Amniotic epithelial cell (primary cell): ENCODE measurements around the gene HLA-DMB.

Experiments
- DNase-seq: peaks from one replicate; pipeline ENCODE4 v3.0.0-alpha.2; 2010; ENCODE audit warnings: low read depth

HLA-DMB gene

DNA sequence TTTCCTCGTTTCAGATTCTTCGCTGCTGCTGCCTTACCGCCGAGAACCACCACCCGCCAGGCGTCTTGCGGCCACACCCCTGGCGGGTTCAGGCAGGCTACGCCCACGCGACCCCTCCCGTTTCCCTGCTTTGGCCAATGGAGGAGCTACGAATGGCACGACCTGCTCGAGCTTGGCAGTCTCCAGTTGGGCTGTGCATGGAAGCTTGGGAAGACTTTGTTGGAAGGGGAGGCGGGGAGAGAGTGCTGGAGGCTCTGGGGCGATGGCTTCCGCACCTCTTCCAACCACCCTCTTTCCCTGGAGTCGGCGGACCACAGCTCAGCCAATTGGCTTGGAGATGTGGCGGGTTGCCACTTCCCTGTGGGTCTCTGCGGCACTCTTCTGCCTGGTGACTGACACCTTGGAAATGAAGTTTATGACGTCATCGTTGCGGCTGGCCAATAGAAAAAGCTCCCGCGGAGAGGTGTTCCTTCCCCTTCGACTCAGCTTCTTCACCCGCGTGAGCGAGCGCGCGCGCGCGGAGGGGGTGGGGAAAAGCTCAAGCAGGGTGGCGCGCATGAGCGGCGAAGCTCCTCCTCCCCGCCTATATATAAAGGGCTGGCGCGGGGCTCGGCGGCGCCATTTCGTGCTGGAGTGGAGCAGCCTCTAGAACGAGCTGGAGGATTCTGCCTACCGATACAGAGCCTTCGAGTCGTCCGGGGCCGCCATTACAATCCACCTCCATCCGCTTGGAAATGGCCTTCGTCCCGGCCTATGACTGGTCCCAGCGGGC is 30.9 kb upstream of the HLA-DMB start:
- DNase-seq: peak; percentile 100

DNA sequence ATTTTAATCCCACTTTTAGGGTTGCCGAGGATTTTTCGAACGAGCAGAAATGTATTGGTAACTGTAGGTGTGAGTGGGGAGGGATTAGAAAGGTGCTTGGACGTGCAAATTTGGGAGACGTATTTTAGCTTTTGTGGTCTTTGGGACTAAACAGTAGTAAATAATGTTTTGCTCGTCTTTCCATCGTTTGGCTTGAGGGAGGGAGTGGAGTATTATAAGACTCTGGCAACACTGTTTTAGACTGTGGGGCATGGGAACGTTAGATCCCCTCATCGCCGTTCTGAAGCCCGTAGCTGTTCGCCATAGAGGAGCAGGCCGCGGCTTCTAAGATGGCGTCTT is 30.4 kb upstream of the HLA-DMB start:
- DNase-seq: no peak

DNA sequence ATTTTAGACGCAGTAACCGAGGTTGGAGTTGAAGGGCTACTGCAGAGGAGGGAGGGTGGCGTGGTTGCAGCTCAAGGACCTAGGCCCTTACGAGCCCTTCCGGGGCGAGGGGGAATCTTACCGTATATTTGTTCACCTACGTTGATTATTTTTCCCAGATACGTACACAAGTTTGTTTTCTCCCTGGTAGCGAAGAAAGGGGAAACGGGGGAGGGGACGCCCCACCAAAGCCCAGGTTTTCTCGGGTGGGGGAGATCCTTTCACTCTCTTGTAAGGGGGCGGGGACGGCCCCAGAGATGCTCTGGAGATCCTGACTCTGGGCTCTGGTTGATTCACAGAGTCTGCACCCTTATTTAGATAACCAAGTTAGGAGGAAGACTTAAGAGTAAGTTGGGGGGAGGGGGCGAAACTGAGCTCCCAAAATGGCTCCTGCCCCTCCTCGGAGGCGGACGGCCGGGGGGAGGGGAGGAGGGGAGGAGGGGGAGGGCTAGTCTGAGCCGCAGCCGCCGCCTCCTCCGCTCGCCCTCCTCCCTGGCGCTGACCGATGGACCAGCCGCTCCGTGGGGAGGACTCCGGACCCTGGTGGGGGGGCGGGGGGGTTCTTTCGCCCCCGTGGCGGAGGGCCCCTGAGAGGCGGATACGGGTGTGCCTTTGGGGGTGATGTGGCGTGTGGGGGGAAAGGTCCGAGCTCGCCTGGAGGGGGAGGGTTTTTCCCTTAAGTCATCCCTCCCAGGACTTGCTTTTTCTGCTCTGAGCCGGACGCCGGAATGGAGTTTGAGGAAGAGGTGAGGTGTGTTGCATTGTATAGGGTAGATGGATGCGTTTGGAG is 29.8 kb upstream of the HLA-DMB start:
- DNase-seq: peak; percentile 90

DNA sequence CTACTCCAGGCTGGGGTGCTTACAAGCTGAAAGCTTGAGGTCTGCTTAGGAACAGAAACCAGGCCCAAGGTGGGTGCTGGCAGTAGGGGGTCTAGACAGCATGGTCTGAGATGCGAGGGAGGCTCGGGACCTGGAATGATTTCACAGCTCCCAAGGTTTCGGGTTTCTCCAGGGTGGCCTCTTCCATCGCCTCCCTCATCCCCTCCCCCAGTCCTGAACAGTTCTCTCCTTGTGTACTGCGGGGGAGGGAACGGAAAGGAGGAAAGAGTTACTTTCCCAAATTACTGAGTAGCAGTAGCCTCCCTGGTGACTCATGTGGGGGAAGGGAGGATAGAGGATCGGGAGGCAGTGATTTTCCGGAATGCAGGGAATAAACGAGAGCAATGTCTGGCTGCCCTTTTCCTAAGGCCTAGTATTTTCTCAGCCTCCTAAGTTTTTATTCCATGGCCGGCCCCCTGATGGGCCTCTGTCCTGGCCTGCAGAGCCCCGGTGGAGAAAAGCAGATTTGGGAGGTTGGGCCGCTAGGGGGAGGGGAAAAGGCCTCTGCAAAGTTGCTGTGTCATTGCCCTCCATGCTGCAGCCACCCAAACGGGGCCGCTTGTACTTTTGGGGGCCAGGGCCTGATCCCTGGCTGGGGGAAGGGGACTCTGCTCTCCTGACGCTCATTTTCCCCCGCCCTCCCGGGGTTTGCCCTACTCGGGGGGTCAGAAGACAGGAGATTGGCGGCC is 29.0 kb upstream of the HLA-DMB start:
- peak; percentile 96 for DNase-seq

DNA sequence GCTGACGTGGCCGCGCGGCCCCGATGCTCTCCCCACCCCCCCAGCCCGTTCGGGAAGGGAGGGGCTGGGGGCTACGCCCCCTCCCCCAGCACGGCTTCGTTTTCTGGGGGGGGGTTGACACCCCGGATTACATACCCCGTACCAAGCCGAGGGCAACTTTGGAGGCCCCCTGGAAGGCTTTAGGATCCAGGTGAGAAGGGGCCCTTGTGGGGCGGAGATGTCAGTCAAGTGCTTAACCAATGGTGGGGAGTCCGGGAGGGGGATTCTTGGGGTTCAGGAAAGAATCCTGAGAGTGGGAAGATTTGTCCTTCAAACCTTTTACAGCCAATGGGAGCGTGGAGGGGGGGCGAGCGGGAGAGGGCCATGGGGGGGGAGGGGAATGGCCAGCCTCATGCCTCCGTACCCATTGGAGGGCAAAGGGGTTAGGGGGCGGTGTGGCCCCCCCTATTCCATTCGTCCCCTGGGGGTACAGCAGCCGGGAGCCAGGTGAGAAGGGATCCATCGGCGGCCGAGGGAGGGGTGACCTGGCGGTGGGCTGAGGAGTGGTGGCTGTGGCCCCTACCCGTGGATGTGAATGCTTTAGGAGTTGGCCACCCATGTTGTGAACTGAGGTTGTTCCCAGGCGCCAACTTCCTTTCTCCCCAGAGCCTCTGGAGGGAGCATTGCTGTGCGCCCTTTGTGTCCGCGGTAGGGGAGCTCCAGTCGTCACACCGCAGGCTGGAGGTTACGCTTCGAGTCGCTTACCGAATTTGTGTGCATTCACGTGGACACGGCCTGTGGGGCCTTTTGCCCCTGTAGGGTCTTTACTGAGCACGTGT is 28.2 kb upstream of the HLA-DMB start:
- peak; percentile 92 for DNase-seq

DNA sequence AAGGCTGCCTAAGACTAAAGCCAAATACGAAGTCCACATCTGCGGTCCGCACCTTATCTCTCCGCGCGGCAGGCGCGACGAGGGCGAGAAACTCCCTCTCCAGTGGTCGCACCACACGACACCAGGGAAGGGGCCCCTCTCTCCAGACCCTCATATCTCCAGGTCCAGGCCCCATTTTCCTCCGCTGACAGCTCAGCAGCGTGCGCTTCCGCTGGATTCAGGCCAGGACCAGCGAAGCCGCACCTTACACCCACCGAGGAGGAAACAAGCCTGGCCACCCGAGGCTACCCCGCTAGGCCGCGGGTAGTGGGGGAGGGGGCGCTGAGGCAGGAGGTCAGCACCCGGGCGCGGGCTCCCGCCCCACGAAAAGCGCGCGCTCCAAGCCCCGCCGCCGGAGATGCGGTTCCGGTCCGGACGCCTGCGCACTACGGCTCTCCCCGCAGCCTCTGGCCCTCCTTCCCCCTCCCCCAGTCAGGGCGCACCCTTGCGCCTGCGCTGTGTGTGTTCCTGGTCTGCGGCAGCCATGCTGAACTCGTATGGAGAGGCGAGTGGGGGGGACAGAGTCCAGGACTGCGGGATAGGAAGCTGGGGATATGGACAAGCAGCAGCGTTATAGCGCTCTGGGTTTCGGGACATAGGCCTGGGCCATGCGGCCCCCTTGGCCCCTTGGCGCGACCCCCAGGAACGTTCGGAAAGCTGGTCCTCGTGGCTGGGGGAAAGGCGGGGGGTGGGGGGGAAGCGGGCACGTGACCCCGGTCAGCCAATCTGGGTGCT is 27.5 kb upstream of the HLA-DMB start, which contains the start of gene BRD2:
TSS of gene BRD2 (plus strand) at position 502 of the 774 bp plus-strand sequence. CDS start 4,305 bp downstream, outside the sequence.
- peak; percentile 93 for DNase-seq

DNA sequence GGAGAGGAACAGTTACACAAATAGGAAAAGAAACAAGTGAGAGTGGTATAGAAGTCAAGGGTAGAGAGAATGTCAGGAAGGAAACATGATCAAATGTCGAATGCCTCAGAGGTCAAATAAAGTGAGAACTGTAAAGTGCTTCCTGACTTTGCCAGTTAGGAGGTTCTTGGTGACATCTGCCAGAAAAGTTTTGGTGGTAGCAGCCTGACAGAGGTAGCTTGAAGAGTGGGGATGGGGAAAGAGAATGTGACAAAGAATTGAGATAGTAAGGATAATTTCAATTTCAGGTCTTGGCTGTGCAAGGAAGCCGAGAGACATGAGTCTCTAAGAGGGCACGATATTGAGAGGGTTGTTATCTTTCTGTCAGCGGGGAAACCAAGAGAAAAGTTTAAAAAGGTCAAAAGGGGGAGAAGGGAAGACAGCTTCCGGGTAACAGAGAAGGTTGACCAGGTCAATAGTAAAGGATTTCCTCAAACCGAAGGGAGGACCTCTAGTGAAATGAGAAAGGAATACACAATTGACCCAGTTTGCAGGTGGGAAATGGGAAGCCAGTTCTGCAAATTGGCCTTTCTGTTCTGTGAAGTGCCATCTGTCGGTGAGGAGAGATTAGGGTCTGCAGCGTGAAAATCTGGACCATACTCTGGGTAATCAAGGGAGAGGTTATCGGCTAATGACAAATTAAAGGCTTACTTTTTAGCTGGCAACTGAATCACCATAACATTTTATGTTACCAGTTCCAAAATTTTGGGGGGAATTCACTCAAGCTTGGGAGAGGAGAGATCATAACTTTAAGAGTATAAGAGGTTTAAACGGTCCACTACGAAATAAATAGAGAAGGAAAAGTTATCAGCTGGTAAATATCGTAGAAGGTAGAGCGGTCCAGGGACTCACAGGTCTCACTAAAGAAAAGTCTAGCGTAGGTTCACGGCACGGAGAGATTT is 26.6 kb upstream of the HLA-DMB start:
- peak; percentile 48 for DNase-seq

DNA sequence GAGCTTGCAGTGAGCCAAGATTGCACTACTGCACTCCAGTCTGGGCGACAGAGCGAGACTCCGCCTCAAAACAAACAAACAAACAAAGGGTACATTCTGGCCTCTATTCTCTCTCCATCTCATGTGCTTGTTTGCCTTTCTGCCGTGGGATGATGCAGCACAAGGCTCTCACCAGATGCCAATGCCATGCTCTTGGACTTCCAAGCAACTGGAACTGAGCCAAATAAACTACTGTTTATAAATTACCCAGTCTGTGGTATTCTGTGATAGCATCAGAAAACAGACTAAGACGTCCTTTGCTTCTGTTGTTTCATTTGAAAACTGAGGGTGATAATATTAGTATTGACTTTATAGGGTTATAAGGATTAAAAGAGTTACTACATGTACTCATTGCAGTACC is 23.9 kb upstream of the HLA-DMB start:
- DNase-seq: no peak

DNA sequence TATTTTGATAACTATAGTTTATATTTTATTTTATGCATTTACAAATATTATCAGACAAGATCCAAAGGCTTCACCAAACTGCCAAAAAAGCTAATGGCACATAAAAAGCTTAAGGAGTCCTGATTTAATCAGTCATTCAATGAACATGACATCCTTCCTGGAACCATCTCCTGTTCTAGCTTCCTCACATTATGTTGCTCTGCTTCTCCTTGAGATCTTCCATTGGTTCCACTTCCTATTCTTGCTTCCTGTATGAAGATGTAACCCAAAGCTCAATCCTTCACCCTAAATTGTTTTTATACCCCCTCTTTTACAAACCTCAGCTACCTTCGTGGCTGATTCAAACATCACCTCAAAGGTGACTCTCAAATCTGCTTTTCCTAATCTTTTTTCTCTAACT is 23.0 kb upstream of the HLA-DMB start:
- DNase-seq: no peak

DNA sequence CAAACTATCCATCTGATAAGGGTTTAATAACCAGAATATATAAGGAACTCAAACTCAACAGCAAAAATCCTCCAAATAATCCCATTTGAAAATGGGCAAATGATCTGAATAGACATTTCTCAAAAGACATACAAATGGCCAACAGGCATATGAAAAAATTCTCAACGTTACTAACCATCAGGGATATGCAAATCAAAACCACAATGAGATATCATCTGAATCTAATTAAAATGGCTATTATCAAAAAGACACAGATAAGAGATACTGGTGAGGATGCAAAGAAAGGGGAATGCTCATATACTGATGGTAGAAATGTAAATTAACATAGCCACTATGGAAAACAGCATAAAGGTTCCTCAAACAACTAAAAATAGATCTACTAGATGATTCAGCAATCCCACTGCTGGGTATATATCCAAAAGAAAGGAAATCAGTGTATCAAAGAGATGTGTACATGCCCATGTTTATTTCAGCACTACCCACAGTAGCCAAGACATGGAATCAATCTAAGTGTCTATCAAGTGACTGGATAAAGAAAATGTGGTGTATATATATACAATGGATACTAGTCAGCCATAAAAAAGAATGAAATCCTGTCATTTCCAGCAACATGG is 21.5 kb upstream of the HLA-DMB start:
- DNase-seq: no peak

DNA sequence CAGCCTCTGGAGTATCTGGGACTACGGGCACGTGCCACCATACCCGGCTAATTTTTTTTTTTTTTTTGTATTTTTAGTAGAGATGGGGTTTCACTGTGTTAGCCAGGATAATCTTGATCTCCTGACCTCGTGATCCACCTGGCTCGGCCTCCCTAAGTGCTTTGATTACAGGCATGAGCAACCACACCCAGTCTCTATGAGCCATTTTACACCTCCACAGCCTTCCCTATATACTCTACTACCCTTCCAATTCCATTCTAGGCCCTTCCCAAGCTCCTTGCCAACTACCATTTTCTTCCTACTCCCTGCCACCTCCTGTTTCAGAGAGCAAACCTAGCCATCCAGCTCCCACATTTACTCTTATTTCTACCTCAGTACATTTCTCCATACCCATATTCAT is 19.7 kb upstream of the HLA-DMB start:
- DNase-seq: no peak

DNA sequence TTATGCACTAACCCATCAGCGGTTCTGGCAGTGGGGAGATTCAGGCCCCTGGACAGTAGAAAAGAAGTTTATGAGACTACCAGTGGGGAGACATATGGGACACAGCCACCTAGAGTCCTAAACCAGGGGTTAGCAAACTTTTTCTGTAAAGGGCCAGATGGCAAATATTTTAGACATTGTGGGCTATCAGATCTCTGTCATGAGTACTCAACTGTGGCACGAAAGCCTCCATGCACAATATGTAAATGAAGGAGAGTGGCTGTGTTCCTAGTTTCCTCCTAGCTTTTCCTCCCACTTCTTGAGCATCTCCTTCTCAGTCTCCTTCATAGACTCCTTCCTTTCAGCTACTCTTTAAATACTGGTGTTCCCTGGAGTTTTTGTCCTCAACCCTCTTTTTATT is 15.3 kb upstream of the HLA-DMB start:
- no peak for DNase-seq

DNA sequence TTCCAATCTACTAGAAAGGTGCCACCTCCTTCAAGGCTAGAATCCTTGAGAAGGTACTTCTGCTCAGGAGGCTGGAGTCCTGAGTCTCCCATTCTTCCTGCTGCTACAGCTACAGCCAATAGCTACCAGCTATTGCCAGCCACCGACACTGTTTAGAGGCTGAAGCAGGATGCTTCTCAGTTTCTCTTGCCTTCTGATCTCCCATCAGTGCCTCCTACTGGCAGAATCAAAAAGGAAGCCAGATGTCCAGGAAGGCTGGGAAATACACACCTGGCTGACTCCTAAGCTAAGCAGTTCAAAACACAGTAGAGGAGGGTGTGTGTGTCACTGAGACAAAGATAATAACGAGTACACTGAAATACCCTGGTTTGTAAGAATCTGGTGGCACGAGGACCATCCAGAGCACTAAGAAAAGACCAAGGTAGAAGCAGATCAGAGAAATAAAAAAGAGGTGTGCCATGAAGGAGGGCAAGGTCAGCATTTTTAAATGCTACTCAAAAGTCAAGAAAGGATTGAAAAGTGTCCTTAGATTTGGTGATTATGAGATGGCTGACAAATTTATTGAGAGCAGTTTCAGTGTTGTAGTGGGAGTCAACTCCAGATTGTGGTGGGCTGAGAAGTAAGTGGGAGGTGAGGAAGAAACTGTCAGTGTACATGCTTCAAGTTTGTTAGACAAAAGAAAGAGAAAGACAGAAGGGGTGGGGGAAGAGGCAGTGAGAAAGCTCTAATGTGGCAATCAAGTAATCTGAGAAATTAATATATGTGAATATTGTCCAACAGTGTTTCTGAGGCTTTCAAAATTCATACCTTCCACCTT is 14.4 kb upstream of the HLA-DMB start:
- DNase-seq: peak; percentile 49

DNA sequence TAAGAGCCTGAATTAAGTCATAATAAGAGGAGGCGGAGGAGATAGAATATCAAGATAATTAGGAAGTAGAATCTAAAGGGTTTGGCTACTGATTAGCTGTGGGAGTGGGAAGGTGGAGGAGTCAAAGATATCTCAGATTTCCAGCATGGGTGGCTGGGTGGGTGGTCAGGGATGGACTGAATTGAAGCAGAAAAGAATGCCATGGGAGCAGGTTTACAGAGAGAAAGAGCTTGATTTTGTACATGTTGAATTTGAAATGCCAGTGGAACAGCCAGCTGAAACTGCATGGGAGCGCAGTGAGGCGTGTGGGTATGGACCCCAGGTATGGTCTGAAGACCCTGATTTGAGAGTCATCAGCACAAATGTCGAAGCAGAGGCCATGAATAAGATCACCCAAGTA is 13.4 kb upstream of the HLA-DMB start:
- no peak for DNase-seq

DNA sequence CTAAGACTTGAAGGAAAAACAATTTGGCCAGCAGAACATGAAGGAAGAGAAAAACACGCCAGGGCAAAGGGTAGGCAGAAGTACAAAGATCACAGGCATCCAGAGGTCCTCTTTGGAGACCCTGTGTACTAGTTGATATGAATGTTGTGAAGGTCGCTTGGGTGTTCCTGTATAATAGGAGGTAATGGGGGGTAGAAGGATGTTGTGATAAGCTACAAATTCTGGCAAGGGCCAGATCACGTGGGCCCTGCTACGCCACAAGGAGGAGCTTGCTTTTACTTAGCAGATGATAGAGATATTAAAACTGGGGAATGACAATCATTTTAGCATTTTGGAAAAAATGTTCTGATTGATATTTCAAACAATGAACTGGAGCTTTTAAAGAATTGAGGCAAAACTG is 12.9 kb upstream of the HLA-DMB start:
- no peak for DNase-seq

DNA sequence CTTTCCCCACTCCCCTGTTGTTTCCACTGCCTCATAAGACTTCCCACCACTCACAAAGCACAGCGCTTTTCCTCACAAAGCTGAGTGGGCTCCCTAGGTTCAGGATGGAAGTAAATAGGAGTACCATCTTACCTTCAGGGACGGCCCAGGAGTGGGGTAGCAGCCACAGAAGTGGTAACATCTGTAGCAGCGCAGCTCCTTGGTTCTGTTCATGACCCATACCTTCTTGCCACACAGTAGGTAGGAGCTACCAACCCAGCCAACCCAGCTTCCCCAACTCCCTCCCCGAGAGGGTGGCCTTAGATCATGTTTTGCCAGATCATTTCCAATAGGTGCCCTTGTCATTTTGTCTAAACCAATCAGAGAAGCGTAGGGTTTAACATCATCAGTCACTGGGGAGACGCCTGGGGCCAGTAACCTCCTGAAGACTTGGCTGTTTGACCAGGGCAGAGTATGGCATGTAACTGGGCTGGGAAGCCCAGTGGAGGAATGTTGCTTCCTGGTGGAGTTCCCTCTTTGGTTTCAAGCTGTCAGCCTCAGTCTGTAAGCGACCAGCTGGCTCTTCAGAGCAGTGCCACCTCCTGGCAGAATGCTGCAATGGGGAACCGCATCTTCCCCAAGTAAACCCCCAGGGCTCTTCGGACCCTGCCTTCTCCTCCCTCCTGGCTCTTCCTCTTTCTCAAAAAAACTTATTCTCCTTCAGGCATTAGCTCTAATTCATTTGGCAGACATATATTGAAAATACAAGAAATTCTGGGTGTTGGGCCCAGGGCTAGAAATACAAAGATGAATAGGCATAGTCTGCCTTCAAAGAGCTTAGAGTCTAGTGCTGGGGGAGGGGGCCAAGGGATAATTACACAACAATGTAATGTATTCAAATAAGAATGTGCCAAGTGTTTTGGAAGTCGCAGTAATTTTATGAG is 12.2 kb upstream of the HLA-DMB start, which contains the start of gene HLA-DMA:
TSS of gene HLA-DMA (minus strand) at position 281 of the 923 bp plus-strand sequence. CDS start at position 220, 61 bp downstream.
- DNase-seq: peak; percentile 92

DNA sequence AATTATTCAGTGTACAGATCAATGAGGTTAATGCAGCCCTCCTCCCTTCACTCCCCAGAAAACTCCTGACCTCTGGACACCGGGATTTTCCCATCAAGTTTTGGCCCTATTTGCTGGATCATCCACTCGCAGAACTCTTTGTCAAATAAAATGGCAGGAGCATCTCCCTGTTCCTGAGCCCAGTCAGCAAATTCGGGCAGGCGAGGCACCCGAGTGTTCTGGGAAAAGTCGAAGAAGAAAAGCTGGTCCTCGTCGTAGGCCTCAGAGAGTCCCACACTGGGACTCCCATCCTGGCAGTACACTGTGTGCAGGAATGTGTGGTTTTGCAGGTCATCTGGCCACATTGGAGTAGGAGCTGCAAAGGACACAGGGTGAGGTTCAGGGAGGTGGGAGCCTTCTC is 9.6 kb upstream of the HLA-DMB start:
- no peak for DNase-seq
